Spleen (tissue), 7 donors: ENCODE results near the gene DMRTA2.

Experiments
- POLR2A ChIP-seq, 3 donors: fragments of 450-650 bp; IDR thresholded peaks; one replicate each; pipeline ENCODE4 v1.5.1; 2017; ENCODE audit warnings: antibody characterized with exemption in 3 of 3, mild to moderate bottlenecking in 1 of 3
- POLR2AphosphoS5 ChIP-seq, 3 donors: sonication (generic); formaldehyde crosslinking; IDR thresholded peaks; one replicate each; pipeline ENCODE4 v1.5.1; 2017; ENCODE audit warnings: antibody characterized with exemption in 3 of 3
- TF ChIP-seq, protein P1 (sequence below), 11 experiments: fragments of 200-600 bp in 7 of 11; fragments of 450-650 bp in 4 of 11; sonication (generic) in 4 of 11; IDR thresholded peaks in 8 of 11; conservative IDR thresholded peaks in 3 of 11; 1 replicate in 7 of 11; 2 replicates in 4 of 11; pipeline versions ENCODE4 v1.4.0 to v1.8.0; 2016 to 2021; ENCODE audit warnings: antibody characterized with exemption in 11 of 11, inconsistent platforms in 4 of 11, mild to moderate bottlenecking in 1 of 11
- donor health status: DM: no; HTN: no; CAD: no; lungs with moderate emphysema.
- donor health status: DM: no; HTN: no; CAD: no.
- donor health status: DM: no; HTN: no; CAD: no.

DNA sequence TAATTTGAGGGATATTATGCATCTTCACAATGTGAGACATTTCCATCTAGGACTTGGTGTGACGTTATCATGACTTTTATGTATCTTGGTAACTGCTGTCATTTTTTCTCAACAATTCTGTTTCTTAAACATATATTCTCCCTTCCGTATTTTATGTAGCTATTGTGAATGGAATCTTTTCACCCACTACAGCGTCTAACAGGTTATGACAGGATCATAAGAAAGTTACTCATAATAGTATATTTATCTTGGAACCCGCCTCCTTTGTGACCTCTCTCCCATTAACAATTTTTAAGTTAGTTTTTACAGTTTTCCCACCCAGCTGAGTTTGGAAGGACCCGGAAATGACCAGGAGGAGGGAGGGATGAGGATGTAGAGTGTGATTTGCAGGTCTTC lies 6.8 kb upstream of the DMRTA2 start:
- TF ChIP-seq, protein P1, sequence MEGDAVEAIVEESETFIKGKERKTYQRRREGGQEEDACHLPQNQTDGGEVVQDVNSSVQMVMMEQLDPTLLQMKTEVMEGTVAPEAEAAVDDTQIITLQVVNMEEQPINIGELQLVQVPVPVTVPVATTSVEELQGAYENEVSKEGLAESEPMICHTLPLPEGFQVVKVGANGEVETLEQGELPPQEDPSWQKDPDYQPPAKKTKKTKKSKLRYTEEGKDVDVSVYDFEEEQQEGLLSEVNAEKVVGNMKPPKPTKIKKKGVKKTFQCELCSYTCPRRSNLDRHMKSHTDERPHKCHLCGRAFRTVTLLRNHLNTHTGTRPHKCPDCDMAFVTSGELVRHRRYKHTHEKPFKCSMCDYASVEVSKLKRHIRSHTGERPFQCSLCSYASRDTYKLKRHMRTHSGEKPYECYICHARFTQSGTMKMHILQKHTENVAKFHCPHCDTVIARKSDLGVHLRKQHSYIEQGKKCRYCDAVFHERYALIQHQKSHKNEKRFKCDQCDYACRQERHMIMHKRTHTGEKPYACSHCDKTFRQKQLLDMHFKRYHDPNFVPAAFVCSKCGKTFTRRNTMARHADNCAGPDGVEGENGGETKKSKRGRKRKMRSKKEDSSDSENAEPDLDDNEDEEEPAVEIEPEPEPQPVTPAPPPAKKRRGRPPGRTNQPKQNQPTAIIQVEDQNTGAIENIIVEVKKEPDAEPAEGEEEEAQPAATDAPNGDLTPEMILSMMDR (IDR thresholded peaks at IDR 0.05 in 8 of 11, conservative IDR thresholded peaks at IDR 0.05 in 3 of 11): no peak
- TF ChIP-seq POLR2A (IDR thresholded peaks at IDR 0.05): no peak
- no peak for TF ChIP-seq POLR2AphosphoS5 (IDR thresholded peaks at IDR 0.05)
